Psoas muscle (tissue), 8 donors: ENCODE data around the gene APOL3. TPM values are rescaled to one million over a fixed set of nuclear protein-coding genes. Genes with fewer than 3 reads are reported as not detected.
A peak's percentile ranks its signal among the peaks of the same experiment; 100 is the strongest.
"Not testable (repeated sequence)": the region's sequence is repeated elsewhere in the genome, so short reads cannot be mapped to it uniquely, and the experiment has no call there.

Experiments used
- ATAC-seq, 4 donors: fragments of 200-7000 bp; cut with Tn5 transposase; one replicate each; pipeline ENCODE4 v1.9.1; 2020; ENCODE audit warnings: moderate library complexity in 3 of 4, mild to moderate bottlenecking in 2 of 4
- DNase-seq, 2 donors: peaks; one replicate each; pipeline ENCODE4 v3.0.0-alpha.2; 2020
- H3K27ac ChIP-seq: fragments of 200-600 bp; one replicate; pipeline ENCODE4 v1.8.0; 2022
- H3K27me3 ChIP-seq, 3 donors: fragments of 200-600 bp in 1 of 3; one replicate each; pipeline versions ENCODE4 v1.6.1 to v1.8.0; 2013 to 2022; ENCODE audit warnings: low read length in 2 of 3, mild to moderate bottlenecking in 2 of 3, moderate library complexity in 1 of 3; ENCODE audit not compliant: insufficient read depth in 3 of 3
- H3K36me3 ChIP-seq, 2 donors: fragments of 200-600 bp in 1 of 2; one replicate each; pipeline versions ENCODE4 v1.6.1 to v1.8.0; 2013 to 2022; ENCODE audit warnings: low read depth in 1 of 2, mild to moderate bottlenecking in 1 of 2, moderate library complexity in 1 of 2; ENCODE audit not compliant: insufficient read depth in 1 of 2
- H3K4me1 ChIP-seq: fragments of 200-600 bp; one replicate; pipeline ENCODE4 v1.8.0; 2022
- H3K4me3 ChIP-seq: fragments of 200-600 bp; one replicate; pipeline ENCODE4 v1.8.0; 2022; ENCODE audit warnings: mild to moderate bottlenecking
- H3K9me3 ChIP-seq: fragments of 200-600 bp; one replicate; pipeline ENCODE4 v1.8.0; 2022
- CTCF ChIP-seq: fragments of 200-600 bp; IDR thresholded peaks from one replicate; pipeline ENCODE4 v1.8.0; 2022; ENCODE audit warnings: antibody characterized with exemption
- WGBS, 3 donors: extraction: QIAGEN DNeasy Blood & Tissue Kit; methylation state at CpG; one replicate each; pipeline versions ENCODE4 v1.1.6 to v1.1.7; 2013; 5-methylcytosine and 5-hydroxymethylcytosine counted together
- intact Hi-C, 2 donors: fragments of 100-400 bp; cut with DNase I; formaldehyde crosslinking; loops; one replicate each; pipeline versions ENCODE4 v1.11.0 to v1.14.2; 2022
- polyA plus RNA-seq, 3 donors: library from polyadenylated mRNA; stranded (reverse); fragments of 200-250 nt; gene quantifications; one replicate each; pipeline ENCODE4 v1.2.3, GENCODE V29; 2013
- total RNA-seq, 4 donors: library from RNA; stranded (reverse); fragmentation: NEBNext Ultra II Directional in 2 of 4; extraction: Animal tissue kit (Norgen Biotek cat#: 25700) in 2 of 4; gene quantifications; one replicate each; pipeline versions ENCODE4 v1.2.1 to v1.2.4, GENCODE V29; 2021 to 2023
- donor health status: healthy with polysubstance abuse.
- donor health status: DM: no; HTN: no; CAD: no; lungs with moderate emphysema.
- donor health status: Bipolar disorder and iron deficiency.
- donor health status: healthy.
- donor health status: DM: yes; HTN: yes; CAD: no.
- donor health status: DM: no; HTN: no; CAD: no.
- donor health status: DM: no; HTN: no; CAD: no.
- donor health status: DM: yes; HTN: yes; CAD: no.

APOL3 gene
- total and polyA plus RNA-seq, 7 donors, result 11.1 to 24.1 (median 15.3) TPM

- Histone ChIP-seq H3K4me1 (peaks cover 4% of the 10 kb centered on the region), H3K4me3 (no peak overlapping the region), H3K36me3 (peaks cover 0 to 27% of the 10 kb centered on the region in 2 donors), H3K27me3 (no peaks in the 10 kb centered on the region), H3K27ac (no peak overlapping the region), H3K9me3 (no peaks in the 10 kb centered on the region)
- intact Hi-C loops, result loop anchor here in 1 of 2 donors (5.0 to 10.0 kb wide), 2 partner anchors 82 to 144 kb away; no protein-coding TSS in a partner anchor
- no peak for TF ChIP-seq CTCF
- 73 to 80% (median 76%) methylated on average over 5 of the region's 5 CpGs for WGBS, 3 donors
- DNase-seq (no peak), ATAC-seq (no peak)
Measured at GRCh38 chr22:36143066-36143815, 17.3 kb downstream of the APOL3 start.

- Histone ChIP-seq H3K4me1 (peaks cover 4% of the 10 kb centered on the region), H3K36me3 (peaks cover 0 to 25% of the 10 kb centered on the region in 2 donors), H3K9me3 (no peaks in the 10 kb centered on the region), H3K27ac (no peak overlapping the region), H3K4me3 (no peak overlapping the region), H3K27me3 (no peaks in the 10 kb centered on the region)
- ATAC-seq (no peak), DNase-seq (no peak)
- no peak for TF ChIP-seq CTCF
- WGBS, 3 donors, result 59 to 66% (median 65%) methylated on average over 9 of the region's 9 CpGs
- intact Hi-C loops, result loop anchor here in 1 of 2 donors (5.0 to 10.0 kb wide), 2 partner anchors 83 to 146 kb away; no protein-coding TSS in a partner anchor
Measured at GRCh38 chr22:36141481-36141880, 19.1 kb downstream of the APOL3 start.

GRCh38 chr22:36138709-36139108 is 21.8 kb downstream of the APOL3 start:
- H3K36me3 ChIP-seq, result peaks cover 0 to 20% of the 10 kb centered on the region in 2 donors
- H3K27me3 ChIP-seq, DNase-seq, H3K27ac ChIP-seq, ATAC-seq, H3K9me3 ChIP-seq, H3K4me3 ChIP-seq, H3K4me1 ChIP-seq, intact Hi-C loops: not testable (repeated sequence)
- WGBS, 3 donors, result 69 to 90% (median 71%) methylated on average over 1 of the region's 4 CpGs

GRCh38 chr22:36136988-36137387 is 23.6 kb downstream of the APOL3 start:
- no peak for TF ChIP-seq CTCF
- H3K36me3 ChIP-seq, result peaks cover 0 to 12% of the 10 kb centered on the region in 2 donors
- no peak overlapping the region for H3K4me3 ChIP-seq
- ATAC-seq (peak; percentile 14 to 61 (median 38)), DNase-seq (no peak)
- H3K27ac ChIP-seq, result no peak overlapping the region
- H3K27me3 ChIP-seq, result no peaks in the 10 kb centered on the region
- H3K4me1 ChIP-seq, result no peaks in the 10 kb centered on the region
- intact Hi-C loops, result no loop called here
- WGBS, 3 donors, result 72 to 79% (median 72%) methylated on average over 2 of the region's 2 CpGs
- no peaks in the 10 kb centered on the region for H3K9me3 ChIP-seq

- no peak for TF ChIP-seq CTCF
- no peaks in the 10 kb centered on the region for H3K9me3 ChIP-seq
- H3K4me1 ChIP-seq, result no peaks in the 10 kb centered on the region
- WGBS, 3 donors, result 71 to 77% (median 76%) methylated on average over 5 of the region's 5 CpGs
- H3K36me3 ChIP-seq, result peaks cover 0 to 7% of the 10 kb centered on the region in 2 donors
- intact Hi-C loops, result no loop called here
- H3K4me3 ChIP-seq, result no peak overlapping the region
- H3K27ac ChIP-seq, result no peak overlapping the region
- ATAC-seq, result peak in 3 of 4 donors; percentile 35 to 63 (median 42)
- DNase-seq, result peak; percentile 71 to 77
- H3K27me3 ChIP-seq, result no peaks in the 10 kb centered on the region
Measured at GRCh38 chr22:36136475-36136874, 24.1 kb downstream of the APOL3 start.
